HG03565 (cell line): ENCODE data around the gene DUSP23.

Experiments
- ATAC-seq: cut with Tn5 transposase; IDR thresholded peaks from one replicate; pipeline ENCODE4 v1.9.1; 2021; ENCODE audit warnings: mild to moderate bottlenecking, moderate library complexity; ENCODE audit not compliant: unreplicated experiment

The DUSP23 gene

DNA sequence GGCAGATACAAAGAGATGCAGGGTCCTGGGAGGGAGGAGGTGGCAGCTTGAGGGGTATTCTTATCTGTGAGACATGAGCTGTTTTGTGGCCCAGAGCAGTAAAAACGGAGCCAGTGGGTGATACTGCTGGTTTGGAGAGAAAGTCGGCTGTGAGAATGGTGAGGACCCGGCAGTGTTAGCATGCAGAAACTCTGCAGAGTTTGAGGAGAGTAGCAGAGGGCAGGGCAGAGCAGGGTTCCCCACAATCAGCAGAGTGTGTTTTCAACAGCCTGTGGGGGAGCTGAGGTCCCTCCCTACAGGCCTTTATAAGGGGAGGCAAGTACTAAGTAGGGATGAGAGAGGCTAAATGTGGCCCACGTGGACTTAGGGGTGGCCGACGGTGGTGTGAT, 46.3 kb downstream of the DUSP23 start:
- ATAC-seq, result no peak

DNA sequence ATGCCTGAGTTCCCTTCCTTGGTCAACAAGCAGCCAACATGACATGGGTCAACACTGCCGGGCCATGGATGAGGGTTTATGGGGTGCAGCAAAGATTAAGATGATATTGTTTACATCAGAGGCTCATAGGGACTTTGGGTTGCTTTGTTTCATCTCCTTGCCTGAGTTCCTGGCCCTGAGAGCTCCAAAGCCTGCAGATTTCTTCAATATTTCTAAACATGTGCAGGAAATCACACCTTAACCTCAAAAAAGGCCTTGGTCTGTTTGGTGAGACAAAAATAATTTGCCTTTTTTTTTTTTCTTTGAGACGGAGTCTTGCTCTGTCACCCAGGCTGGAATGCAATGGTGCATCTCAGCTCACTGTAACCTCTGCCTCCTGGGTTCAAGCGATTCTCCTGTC, 46.8 kb downstream of the DUSP23 start:
- no peak for ATAC-seq

- ATAC-seq, result no peak
These were observed 47.4 kb downstream of the DUSP23 start for GRCh38 chr1:159828176-159828575.

DNA sequence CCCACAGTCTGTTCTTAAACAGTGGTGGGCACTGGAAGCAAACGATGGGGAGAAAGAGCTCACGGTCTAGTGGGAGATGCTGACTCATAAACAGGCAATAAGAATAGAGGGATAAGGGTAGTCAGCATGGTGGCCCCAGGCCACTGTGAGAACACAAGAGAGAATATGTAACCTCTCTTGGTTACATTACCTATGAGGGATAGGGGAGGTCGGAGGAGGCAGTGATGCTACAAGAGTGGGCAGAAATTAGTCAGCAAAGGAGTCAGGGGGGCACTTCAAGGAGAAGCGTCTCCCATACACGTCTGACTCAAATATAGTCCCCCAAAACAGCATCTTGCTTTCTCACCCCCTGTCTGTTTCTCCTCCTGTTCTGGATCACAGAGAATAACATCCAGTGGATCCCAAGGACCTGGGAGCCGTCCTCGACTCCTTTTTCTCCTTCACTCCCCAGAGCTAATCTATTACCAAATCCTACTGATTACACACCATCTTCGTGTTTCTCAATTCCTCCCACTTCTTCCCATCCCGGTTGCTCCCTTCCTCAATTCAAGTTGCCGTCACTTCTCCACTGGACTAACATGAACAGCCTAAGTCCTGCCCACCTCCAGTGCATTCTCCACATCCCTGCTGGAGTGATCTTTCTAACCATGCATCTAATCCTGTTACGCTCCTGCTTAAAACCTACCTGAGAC, 48.0 kb downstream of the DUSP23 start:
- ATAC-seq, result no peak

- ATAC-seq, result peak; percentile 82
These were observed 48.5 kb downstream of the DUSP23 start for GRCh38 chr1:159829273-159829634.

- no peak for ATAC-seq
These were observed 49.2 kb downstream of the DUSP23 start for GRCh38 chr1:159829822-159830465.

- no peak for ATAC-seq
These were observed 50.0 kb downstream of the DUSP23 start for GRCh38 chr1:159830722-159831121.

- no peak for ATAC-seq
These were observed 50.8 kb downstream of the DUSP23 start for GRCh38 chr1:159831412-159832141.
